Activated naive CD8-positive, alpha-beta T cell (primary cell): ENCODE data around the gene RAPGEF4.

Source experiments
- H3K27ac Mint-ChIP-seq: one replicate; pipeline ENCODE4 v1.8.0; 2021; ENCODE audit warnings: mixed read lengths
- H3K27me3 Mint-ChIP-seq: one replicate; pipeline ENCODE4 v1.8.0; 2021; ENCODE audit warnings: mixed read lengths
- H3K36me3 Mint-ChIP-seq: one replicate; pipeline ENCODE4 v1.8.0; 2021; ENCODE audit warnings: mixed read lengths
- H3K4me1 Mint-ChIP-seq: one replicate; pipeline ENCODE4 v1.8.0; 2021; ENCODE audit warnings: low read depth, mixed read lengths
- H3K4me3 Mint-ChIP-seq: one replicate; pipeline ENCODE4 v1.8.0; 2021; ENCODE audit warnings: mild to moderate bottlenecking, mixed read lengths
- H3K9me3 Mint-ChIP-seq: one replicate; pipeline ENCODE4 v1.8.0; 2021; ENCODE audit warnings: low read depth, mixed read lengths

Gene RAPGEF4

DNA sequence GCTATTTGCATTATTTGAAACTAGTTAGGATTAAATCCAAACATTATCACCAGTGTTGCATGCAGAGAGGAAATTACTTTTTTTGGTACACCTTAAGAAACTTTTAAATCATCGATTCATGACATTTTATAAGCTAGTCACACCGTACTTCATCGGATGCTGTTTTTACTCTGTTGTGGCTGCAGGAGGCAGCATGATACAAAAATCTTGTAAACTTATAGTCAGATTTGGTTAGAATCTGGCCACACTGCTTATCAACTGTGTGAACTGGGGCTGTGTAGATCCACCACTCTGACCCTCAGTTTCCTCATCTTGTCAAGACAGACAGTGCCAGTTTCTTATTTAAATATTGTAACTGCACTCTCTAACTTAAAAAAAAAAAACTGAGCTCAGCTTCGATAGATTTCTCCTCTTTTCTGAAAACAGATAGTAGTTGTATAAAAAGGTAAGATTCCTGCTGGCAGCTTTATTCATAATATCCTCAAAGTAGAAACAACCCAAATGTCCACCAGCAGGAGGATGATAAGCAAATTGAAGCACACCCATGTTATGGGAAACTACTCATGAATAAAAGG, 77.8 kb downstream of the RAPGEF4 start:
- Mint-ChIP-seq H3K36me3 (no peaks in the 10 kb centered on the region), H3K9me3 (no peaks in the 10 kb centered on the region), H3K4me1 (no peaks in the 10 kb centered on the region), H3K27ac (no peak overlapping the region), H3K27me3 (no peaks in the 10 kb centered on the region), H3K4me3 (no peak overlapping the region)

DNA sequence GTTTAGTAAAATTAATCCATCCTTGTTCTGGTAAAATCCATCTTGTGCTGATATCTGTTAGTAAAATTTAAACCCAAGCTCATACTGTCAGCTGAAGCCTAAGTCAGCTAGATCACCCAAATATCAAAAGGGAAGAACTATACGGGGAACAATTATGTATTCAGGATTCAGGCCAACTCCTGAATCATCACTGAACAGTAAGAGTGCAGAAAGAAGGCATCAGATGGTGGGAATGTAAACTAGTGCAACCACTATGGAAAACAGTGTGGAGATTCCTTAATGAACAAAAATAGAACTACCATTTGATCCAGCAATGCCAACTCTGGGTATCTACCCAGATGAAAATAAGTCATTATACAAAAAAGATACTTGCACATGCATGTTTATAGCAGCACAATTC, 81.8 kb downstream of the RAPGEF4 start:
- Mint-ChIP-seq H3K27ac (no peak overlapping the region), H3K4me1 (no peaks in the 10 kb centered on the region), H3K27me3 (no peaks in the 10 kb centered on the region), H3K4me3 (no peak overlapping the region), H3K9me3 (no peaks in the 10 kb centered on the region), H3K36me3 (no peaks in the 10 kb centered on the region)

DNA sequence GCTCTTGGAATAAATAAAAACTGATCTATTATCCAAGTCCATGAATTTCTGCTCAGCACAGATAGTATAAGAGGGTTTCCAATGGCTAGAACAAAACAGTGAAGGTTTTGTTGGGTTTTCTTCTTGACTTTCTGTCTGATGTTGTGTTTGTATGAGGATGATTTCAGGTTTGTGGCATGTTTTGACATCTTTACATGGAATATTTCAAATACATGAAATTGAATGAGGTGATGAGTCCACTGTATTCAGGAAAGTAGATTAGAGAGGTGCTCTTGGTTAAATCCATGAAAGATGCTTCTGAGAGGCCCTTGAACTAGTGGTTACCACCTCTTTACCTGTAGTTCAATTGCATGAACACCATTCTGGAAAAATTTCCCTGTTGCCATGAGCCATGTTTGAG, 84.3 kb downstream of the RAPGEF4 start:
- Mint-ChIP-seq H3K4me1 (no peaks in the 10 kb centered on the region), H3K9me3 (no peaks in the 10 kb centered on the region), H3K36me3 (no peaks in the 10 kb centered on the region), H3K4me3 (no peak overlapping the region), H3K27ac (no peak overlapping the region), H3K27me3 (no peaks in the 10 kb centered on the region)

- no peak overlapping the region for H3K4me3 Mint-ChIP-seq
- H3K36me3 Mint-ChIP-seq, result no peaks in the 10 kb centered on the region
- H3K4me1 Mint-ChIP-seq, result no peaks in the 10 kb centered on the region
- no peaks in the 10 kb centered on the region for H3K27me3 Mint-ChIP-seq
- no peaks in the 10 kb centered on the region for H3K9me3 Mint-ChIP-seq
- H3K27ac Mint-ChIP-seq, result no peak overlapping the region
Measured at GRCh38 chr2:172821370-172822338, 86.0 kb downstream of the RAPGEF4 start.

DNA sequence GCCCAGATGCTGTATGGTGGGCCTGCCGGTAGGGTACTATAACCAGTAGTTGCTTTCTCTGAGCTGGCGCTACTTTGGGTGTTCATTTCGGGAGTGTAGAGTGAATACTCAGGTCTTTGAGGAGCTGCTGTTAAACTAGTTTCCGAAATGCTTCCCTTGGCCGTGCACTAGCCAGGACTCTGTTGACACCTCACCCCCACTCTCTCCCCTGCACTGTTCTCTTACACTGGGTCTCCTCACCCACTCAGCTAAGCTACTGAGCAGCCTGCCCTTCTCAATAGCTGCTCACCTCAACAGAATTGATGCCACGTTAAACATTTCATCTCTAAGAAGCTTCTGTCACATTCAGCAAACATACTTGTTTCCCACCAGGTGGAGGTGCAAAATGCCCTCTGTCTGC, 86.9 kb downstream of the RAPGEF4 start:
- H3K9me3 Mint-ChIP-seq, result no peaks in the 10 kb centered on the region
- H3K4me1 Mint-ChIP-seq, result no peaks in the 10 kb centered on the region
- H3K36me3 Mint-ChIP-seq, result no peaks in the 10 kb centered on the region
- no peaks in the 10 kb centered on the region for H3K27me3 Mint-ChIP-seq
- H3K27ac Mint-ChIP-seq, result no peak overlapping the region
- no peak overlapping the region for H3K4me3 Mint-ChIP-seq

DNA sequence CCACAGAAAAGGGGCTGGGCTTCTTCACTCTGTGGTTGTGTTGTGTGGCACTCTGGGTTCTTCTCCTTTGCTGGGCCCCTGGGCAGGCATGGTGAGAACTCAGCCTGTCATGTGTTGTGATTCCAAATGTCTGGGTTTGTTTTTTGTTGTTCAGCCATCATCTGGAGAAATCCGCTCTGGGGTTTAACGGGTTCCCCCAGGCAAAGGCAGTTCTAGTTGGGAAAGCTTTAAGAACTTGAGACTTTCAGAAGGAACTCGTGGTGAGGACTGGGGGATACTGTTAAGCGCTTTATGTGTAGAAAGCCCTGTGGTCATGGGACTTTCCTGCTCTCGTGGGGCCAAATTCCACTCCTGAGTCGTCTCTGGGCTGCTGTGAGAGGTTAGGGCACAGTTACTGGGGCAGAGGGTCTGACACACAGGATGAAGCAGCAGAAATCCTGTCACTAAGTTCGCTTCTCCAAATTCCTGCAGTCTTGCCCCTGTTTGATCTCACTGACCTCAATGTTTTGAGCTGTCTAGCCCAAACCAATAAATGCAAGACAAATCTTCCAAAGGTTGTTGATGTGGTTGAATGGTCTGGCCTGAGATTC, 87.7 kb downstream of the RAPGEF4 start:
- H3K4me3 Mint-ChIP-seq, result no peak overlapping the region
- H3K4me1 Mint-ChIP-seq, result no peaks in the 10 kb centered on the region
- no peaks in the 10 kb centered on the region for H3K27me3 Mint-ChIP-seq
- no peak overlapping the region for H3K27ac Mint-ChIP-seq
- H3K36me3 Mint-ChIP-seq, result no peaks in the 10 kb centered on the region
- no peaks in the 10 kb centered on the region for H3K9me3 Mint-ChIP-seq

- no peaks in the 10 kb centered on the region for H3K9me3 Mint-ChIP-seq
- H3K27ac Mint-ChIP-seq, result no peak overlapping the region
- H3K4me3 Mint-ChIP-seq, result no peak overlapping the region
- H3K4me1 Mint-ChIP-seq, result no peaks in the 10 kb centered on the region
- no peaks in the 10 kb centered on the region for H3K36me3 Mint-ChIP-seq
- H3K27me3 Mint-ChIP-seq, result no peaks in the 10 kb centered on the region
Measured at GRCh38 chr2:172826522-172826921, 90.9 kb downstream of the RAPGEF4 start.

DNA sequence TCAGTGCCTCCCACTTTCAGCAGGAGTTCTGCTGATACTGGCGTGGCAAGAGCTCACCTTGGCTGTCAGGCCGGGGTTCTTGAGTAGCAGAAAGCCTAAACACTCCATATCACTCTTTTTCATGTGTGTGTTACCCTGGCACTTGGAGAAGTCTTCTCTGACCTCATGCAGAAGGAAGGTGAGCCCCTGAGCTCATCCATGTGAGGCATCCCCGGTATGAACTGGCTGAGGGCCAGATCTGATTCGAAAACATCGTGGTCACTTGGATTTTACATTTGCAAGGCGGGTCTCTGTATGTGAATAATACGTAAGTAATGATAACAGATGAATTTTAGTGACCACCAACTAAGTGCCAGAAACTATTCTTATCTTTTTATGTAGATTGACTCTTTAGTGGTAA, 93.6 kb downstream of the RAPGEF4 start:
- no peaks in the 10 kb centered on the region for H3K4me1 Mint-ChIP-seq
- H3K36me3 Mint-ChIP-seq, result no peaks in the 10 kb centered on the region
- no peak overlapping the region for H3K27ac Mint-ChIP-seq
- no peaks in the 10 kb centered on the region for H3K27me3 Mint-ChIP-seq
- no peak overlapping the region for H3K4me3 Mint-ChIP-seq
- H3K9me3 Mint-ChIP-seq, result no peaks in the 10 kb centered on the region

GRCh38 chr2:172830482-172830881, 94.8 kb downstream of the RAPGEF4 start:
- Mint-ChIP-seq H3K27ac (no peak overlapping the region), H3K36me3 (no peaks in the 10 kb centered on the region), H3K27me3 (no peaks in the 10 kb centered on the region), H3K9me3 (no peaks in the 10 kb centered on the region), H3K4me1 (no peaks in the 10 kb centered on the region), H3K4me3 (no peak overlapping the region)

GRCh38 chr2:172833898-172834297, 98.3 kb downstream of the RAPGEF4 start:
- H3K4me3 Mint-ChIP-seq, result no peak overlapping the region

DNA sequence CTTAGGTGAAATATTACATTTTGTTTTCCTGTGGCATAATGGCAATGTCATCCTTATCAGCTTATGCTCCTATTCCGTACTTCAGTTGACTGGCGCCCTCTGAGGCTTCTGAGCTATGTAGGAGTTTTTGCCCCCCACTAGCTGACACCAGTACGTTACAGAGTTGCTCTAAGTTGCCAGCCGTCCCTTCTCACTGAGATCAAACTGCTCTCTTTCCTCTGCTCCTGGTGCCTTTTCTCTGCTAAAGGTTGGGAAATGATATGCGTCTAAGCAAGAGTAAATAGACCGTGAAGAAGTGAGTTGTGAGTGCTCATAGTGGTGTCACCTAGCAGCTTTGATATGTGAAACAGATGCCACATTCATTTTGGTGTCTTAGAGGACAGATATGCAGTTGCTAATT, 99.2 kb downstream of the RAPGEF4 start:
- no peaks in the 10 kb centered on the region for H3K36me3 Mint-ChIP-seq
- no peak overlapping the region for H3K27ac Mint-ChIP-seq
- H3K4me3 Mint-ChIP-seq, result no peak overlapping the region
- H3K4me1 Mint-ChIP-seq, result peaks cover 5% of the 10 kb centered on the region
- peaks cover 5% of the 10 kb centered on the region for H3K27me3 Mint-ChIP-seq
- H3K9me3 Mint-ChIP-seq, result no peaks in the 10 kb centered on the region

More at GRCh38 chr2:172833898-172834297, 98.3 kb downstream of the RAPGEF4 start:
- Mint-ChIP-seq H3K4me1 (peaks cover 5% of the 10 kb centered on the region), H3K27ac (no peak overlapping the region), H3K36me3 (no peaks in the 10 kb centered on the region), H3K9me3 (no peaks in the 10 kb centered on the region), H3K27me3 (peaks cover 5% of the 10 kb centered on the region)

DNA sequence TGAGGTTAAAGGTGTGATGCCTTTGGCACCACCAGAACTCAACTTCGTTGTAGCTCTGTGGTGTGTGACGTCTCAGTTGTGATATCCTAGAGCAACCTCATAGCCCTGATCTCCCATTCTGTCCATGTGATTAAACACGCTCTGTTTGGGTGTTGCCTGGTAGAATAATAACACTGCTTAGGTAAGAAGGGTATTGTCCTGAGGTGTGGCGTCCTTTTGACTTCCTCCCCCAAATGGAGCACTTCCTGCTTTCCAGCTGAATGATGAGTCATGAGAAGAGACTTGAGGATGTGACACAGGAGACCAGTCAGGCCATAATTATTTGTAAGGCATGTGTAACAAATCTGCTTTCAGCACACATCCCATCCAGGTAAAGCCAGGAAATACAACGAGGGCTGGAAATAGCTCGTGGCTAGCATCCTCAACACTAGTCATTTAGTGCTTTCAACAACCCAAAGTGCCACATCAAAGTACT, 100.7 kb downstream of the RAPGEF4 start:
- Mint-ChIP-seq H3K27me3 (peaks cover 8% of the 10 kb centered on the region), H3K36me3 (no peaks in the 10 kb centered on the region), H3K4me3 (no peak overlapping the region), H3K9me3 (no peaks in the 10 kb centered on the region), H3K27ac (no peak overlapping the region), H3K4me1 (peaks cover 5% of the 10 kb centered on the region)

- peaks cover 5% of the 10 kb centered on the region for H3K4me1 Mint-ChIP-seq
- no peaks in the 10 kb centered on the region for H3K9me3 Mint-ChIP-seq
- H3K36me3 Mint-ChIP-seq, result no peaks in the 10 kb centered on the region
- H3K27me3 Mint-ChIP-seq, result peaks cover 8% of the 10 kb centered on the region
- H3K27ac Mint-ChIP-seq, result no peak overlapping the region
- no peak overlapping the region for H3K4me3 Mint-ChIP-seq
Measured at GRCh38 chr2:172836827-172837226, 101.2 kb downstream of the RAPGEF4 start.

GRCh38 chr2:172839446-172839845, 103.8 kb downstream of the RAPGEF4 start:
- H3K27me3 Mint-ChIP-seq, result peaks cover 8% of the 10 kb centered on the region
- H3K36me3 Mint-ChIP-seq, result no peaks in the 10 kb centered on the region
- peaks cover 5% of the 10 kb centered on the region for H3K4me1 Mint-ChIP-seq
- no peak overlapping the region for H3K27ac Mint-ChIP-seq
- no peak overlapping the region for H3K4me3 Mint-ChIP-seq
- no peaks in the 10 kb centered on the region for H3K9me3 Mint-ChIP-seq

DNA sequence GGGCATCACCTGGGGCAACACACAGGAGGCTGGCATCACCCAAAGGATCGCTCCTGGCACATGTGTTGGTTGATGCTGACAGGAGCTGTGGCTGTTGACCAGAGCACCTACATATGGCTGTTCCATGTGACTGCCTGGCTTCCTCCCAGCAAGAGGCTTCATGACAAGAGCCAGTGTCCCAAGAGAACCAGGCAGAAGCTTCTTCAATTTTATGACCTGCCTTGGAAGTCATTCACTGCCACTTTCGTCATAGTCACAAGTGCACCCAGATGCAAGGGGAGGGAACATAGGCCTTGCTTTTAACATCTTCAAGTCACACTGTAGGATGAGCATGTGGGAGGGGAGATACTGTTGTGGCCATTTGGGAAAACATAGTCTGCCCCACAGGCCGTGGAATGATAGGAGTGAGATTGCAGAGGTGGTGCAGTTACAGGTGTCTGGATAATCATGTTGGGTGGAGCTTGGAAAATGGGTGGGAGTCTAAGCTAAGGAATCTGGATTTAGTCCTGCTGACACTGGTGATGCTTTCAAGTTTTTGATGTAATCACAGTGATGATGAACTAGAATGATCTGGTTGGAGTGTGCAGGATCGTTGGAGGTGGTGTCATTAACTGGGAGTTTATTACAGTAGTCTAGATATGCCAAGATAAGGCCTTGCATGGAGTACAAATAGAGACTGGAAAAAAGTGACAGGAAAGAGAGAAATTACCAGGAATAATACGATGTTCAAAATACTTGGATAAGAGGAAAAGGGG, 107.0 kb downstream of the RAPGEF4 start:
- H3K4me3 Mint-ChIP-seq, result no peak overlapping the region
- no peaks in the 10 kb centered on the region for H3K36me3 Mint-ChIP-seq
- H3K4me1 Mint-ChIP-seq, result no peaks in the 10 kb centered on the region
- no peaks in the 10 kb centered on the region for H3K9me3 Mint-ChIP-seq
- H3K27ac Mint-ChIP-seq, result no peak overlapping the region
- H3K27me3 Mint-ChIP-seq, result peaks cover 3% of the 10 kb centered on the region
